HEK293T (cell line): ENCODE measurements around the gene PRELID3B.

Source experiments
- BHLHE40 ChIP-seq: fragments of 450-650 bp; IDR thresholded peaks from 2 replicates; pipeline ENCODE4 v1.6.1; 2016; ENCODE audit warnings: mild to moderate bottlenecking, moderate library complexity, borderline replicate concordance
- ELF4 ChIP-seq: fragments of 450-650 bp; IDR thresholded peaks from 2 replicates; pipeline ENCODE4 v1.6.1; 2017; ENCODE audit warnings: antibody characterized with exemption
- HDGF ChIP-seq: fragments of 450-650 bp; IDR thresholded peaks from 2 replicates; pipeline ENCODE4 v1.6.1; 2017; ENCODE audit warnings: antibody characterized with exemption, borderline replicate concordance
- L3MBTL2 ChIP-seq: fragments of 450-650 bp; conservative IDR thresholded peaks from 2 replicates; pipeline ENCODE4 v1.6.1; 2016; ENCODE audit warnings: mild to moderate bottlenecking
- ZNF384 ChIP-seq: fragments of 450-650 bp; IDR thresholded peaks from 2 replicates; pipeline ENCODE4 v1.6.1; 2016

DNA sequence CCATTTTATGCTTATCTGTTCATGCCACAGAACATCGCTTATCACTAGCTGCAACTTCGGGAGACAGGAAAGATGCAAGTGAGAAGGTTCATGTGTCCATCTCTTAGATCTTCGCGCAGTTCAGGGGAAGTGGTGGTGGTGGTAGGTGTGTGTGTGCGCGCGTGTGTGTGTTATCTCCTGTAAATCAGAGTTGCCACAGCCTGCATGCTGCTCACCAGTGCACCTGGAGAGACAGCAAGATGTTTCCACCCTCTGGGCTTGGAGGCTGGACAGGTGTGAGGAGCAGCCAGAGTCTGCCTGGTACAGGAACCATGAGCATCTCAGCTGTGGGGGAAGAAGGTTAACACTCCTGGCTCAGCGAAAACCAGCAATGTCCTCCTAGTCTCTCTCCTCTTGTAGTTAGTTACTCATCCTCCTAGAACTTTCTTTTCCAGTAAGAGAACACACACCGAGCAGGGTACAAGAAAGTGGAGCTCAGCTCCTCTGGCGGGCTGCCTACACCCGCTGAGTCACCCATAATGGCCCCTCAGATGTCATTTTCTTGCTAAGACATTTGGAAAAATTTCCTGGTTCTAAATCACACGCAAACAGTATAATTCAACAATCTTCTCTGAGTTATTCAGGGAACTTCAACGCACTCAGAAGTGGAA is 28.5 kb downstream of the PRELID3B start:
- no peak for TF ChIP-seq HDGF
- no peak for TF ChIP-seq BHLHE40
- no peak for TF ChIP-seq ZNF384
- no peak for TF ChIP-seq ELF4
- no peak for TF ChIP-seq L3MBTL2
